Activated B cell treated with CpG ODN at 0.5 μM for 24 hours (primary cell): ENCODE measurements around the gene SORBS1. TPM values are rescaled to one million over a fixed set of nuclear protein-coding genes. Genes with fewer than 3 reads are reported as not detected.

Experiments
- ATAC-seq: fragments of 200-7000 bp; cut with Tn5 transposase; one replicate; pipeline ENCODE4 v1.10.0; 2021; ENCODE audit warnings: low read depth, mild to moderate bottlenecking, moderate library complexity
- CTCF ChIA-PET: fragments of 350-600 bp; sonication (Branson Sonifier 250); formaldehyde crosslinking; loops from one replicate; lab custom pipeline; 2021; ENCODE audit warnings: antibody characterized with exemption; lab: Charles Lee
- POLR2A ChIA-PET: fragments of 350-600 bp; sonication (Branson Sonifier 250); formaldehyde crosslinking; loops from one replicate; lab custom pipeline; 2021; ENCODE audit warnings: antibody characterized with exemption; lab: Charles Lee
- DNase-seq: peaks from one replicate; pipeline ENCODE4 v3.0.0; 2022
- H3K27ac Mint-ChIP-seq: one replicate; pipeline ENCODE4 v1.8.0; 2020; ENCODE audit warnings: mixed read lengths
- H3K27me3 Mint-ChIP-seq: one replicate; pipeline ENCODE4 v1.8.0; 2021; ENCODE audit warnings: mixed read lengths
- H3K36me3 Mint-ChIP-seq: one replicate; pipeline ENCODE4 v1.8.0; 2021; ENCODE audit warnings: low read depth, mixed read lengths
- H3K4me1 Mint-ChIP-seq: one replicate; pipeline ENCODE4 v1.8.0; 2021; ENCODE audit warnings: mixed read lengths
- H3K4me3 Mint-ChIP-seq: one replicate; pipeline ENCODE4 v1.8.0; 2020; ENCODE audit warnings: mild to moderate bottlenecking, mixed read lengths
- H3K9me3 Mint-ChIP-seq: one replicate; pipeline ENCODE4 v1.8.0; 2020; ENCODE audit warnings: mixed read lengths
- intact Hi-C: fragments of 100-400 bp; cut with micrococcal nuclease; formaldehyde crosslinking; loops from one replicate; pipeline ENCODE4 v1.15.1; 2024
- total RNA-seq: library from RNA; stranded (reverse); gene quantifications from 2 replicates; pipeline ENCODE4 v1.2.3, GENCODE V29; 2022
- TF ChIP-seq, protein P1 (sequence below): fragments of 200-600 bp; IDR thresholded peaks from one replicate; pipeline ENCODE4 v1.8.0; 2022; ENCODE audit warnings: antibody characterized with exemption, mild to moderate bottlenecking

SORBS1 gene
- total RNA-seq, 1 donor from 2014 or later = 0.42 TPM

- Mint-ChIP-seq H3K4me3 (no peak overlapping the region), H3K4me1 (peaks cover 75% of the 10 kb centered on the region), H3K9me3 (no peaks in the 10 kb centered on the region), H3K36me3 (peaks cover 10% of the 10 kb centered on the region), H3K27ac (peak overlapping the region; percentile 47), H3K27me3 (no peaks in the 10 kb centered on the region)
- ATAC-seq (no peak), DNase-seq (no peak)
- TF ChIP-seq, protein P1, sequence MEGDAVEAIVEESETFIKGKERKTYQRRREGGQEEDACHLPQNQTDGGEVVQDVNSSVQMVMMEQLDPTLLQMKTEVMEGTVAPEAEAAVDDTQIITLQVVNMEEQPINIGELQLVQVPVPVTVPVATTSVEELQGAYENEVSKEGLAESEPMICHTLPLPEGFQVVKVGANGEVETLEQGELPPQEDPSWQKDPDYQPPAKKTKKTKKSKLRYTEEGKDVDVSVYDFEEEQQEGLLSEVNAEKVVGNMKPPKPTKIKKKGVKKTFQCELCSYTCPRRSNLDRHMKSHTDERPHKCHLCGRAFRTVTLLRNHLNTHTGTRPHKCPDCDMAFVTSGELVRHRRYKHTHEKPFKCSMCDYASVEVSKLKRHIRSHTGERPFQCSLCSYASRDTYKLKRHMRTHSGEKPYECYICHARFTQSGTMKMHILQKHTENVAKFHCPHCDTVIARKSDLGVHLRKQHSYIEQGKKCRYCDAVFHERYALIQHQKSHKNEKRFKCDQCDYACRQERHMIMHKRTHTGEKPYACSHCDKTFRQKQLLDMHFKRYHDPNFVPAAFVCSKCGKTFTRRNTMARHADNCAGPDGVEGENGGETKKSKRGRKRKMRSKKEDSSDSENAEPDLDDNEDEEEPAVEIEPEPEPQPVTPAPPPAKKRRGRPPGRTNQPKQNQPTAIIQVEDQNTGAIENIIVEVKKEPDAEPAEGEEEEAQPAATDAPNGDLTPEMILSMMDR = no peak
- intact Hi-C loops = no loop called here
- POLR2A ChIA-PET = no interaction called here
- CTCF ChIA-PET = interaction anchor here (2.0 kb wide), 1 partner anchor 78 kb away, joined by 5 read pairs; no protein-coding TSS in a partner anchor
Measured at GRCh38 chr10:95284807-95285206, 276.4 kb downstream of the SORBS1 start.

DNA sequence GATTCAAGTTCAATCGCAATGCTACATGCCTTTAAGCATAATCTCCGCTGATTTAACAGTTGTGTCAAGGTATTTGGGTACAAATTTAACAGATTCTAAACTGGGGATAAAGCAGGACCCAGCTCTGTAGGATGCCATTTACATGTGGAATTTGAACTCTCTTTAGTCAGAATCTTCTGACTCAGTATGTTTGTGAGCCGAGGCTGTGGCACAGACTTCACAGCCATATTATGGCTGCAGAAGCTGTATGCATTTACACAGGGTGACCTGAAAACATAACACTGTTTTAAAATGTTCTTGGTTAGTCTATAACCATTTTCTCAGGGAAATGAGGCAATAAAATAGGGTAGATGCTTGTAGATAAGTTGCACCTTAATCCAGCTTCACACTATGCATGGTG, 279.1 kb downstream of the SORBS1 start:
- H3K27ac Mint-ChIP-seq = no peak overlapping the region
- POLR2A ChIA-PET = interaction anchor here (0.5 kb wide), 1 partner anchor 13 kb away, joined by 5 read pairs; no protein-coding TSS in a partner anchor
- H3K4me1 Mint-ChIP-seq = peaks cover 77% of the 10 kb centered on the region
- no peak overlapping the region for H3K4me3 Mint-ChIP-seq
- intact Hi-C loops = no loop called here
- DNase-seq (no peak), ATAC-seq (no peak)
- TF ChIP-seq, protein P1 = no peak
- H3K36me3 Mint-ChIP-seq = peaks cover 14% of the 10 kb centered on the region
- CTCF ChIA-PET = no interaction called here
- no peaks in the 10 kb centered on the region for H3K27me3 Mint-ChIP-seq
- no peaks in the 10 kb centered on the region for H3K9me3 Mint-ChIP-seq

DNA sequence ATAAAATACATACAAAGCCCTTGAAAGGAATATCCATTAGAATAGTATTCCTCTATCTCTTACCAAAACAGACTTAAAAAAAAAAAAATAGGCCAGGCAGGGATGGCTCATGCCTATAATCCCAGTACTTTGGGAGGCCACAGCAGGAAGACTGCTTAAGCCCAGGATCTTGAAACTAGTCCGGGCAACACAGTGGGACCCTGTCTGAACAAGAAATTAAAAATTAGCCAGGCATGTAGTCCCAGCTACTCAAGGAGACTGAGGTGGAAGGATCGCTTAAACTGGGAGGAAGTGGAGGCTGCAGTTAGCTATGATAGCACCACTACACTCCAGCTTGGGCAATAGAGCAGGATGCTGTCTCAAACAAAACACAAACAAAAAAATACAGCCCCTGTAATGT, 280.0 kb downstream of the SORBS1 start:
- ATAC-seq (no peak), DNase-seq (no peak)
- POLR2A ChIA-PET = no interaction called here
- intact Hi-C loops = no loop called here
- Mint-ChIP-seq H3K27ac (no peak overlapping the region), H3K4me3 (no peak overlapping the region), H3K27me3 (no peaks in the 10 kb centered on the region), H3K4me1 (peaks cover 77% of the 10 kb centered on the region), H3K36me3 (peaks cover 14% of the 10 kb centered on the region), H3K9me3 (no peaks in the 10 kb centered on the region)
- TF ChIP-seq, protein P1 = no peak
- CTCF ChIA-PET = interaction anchor here (1.2 kb wide), 1 partner anchor 81 kb away, joined by 4 read pairs; no protein-coding TSS in a partner anchor

GRCh38 chr10:95280637-95281036, 280.5 kb downstream of the SORBS1 start:
- TF ChIP-seq, protein P1 = no peak
- DNase-seq = no peak
- intact Hi-C loops = no loop called here
- peaks cover 14% of the 10 kb centered on the region for H3K36me3 Mint-ChIP-seq
- H3K9me3 Mint-ChIP-seq = no peaks in the 10 kb centered on the region
- ChIA-PET CTCF (interaction anchor here (1.2 kb wide), 1 partner anchor 82 kb away, joined by 4 read pairs; no protein-coding TSS in a partner anchor), POLR2A (interaction anchor here (2.8 kb wide), 1 partner anchor 13 kb away, joined by 8 read pairs; no protein-coding TSS in a partner anchor)
- no peaks in the 10 kb centered on the region for H3K27me3 Mint-ChIP-seq
- H3K27ac Mint-ChIP-seq = no peak overlapping the region
- H3K4me3 Mint-ChIP-seq = no peak overlapping the region
- H3K4me1 Mint-ChIP-seq = peaks cover 78% of the 10 kb centered on the region
- no peak for ATAC-seq

GRCh38 chr10:95279042-95279820, 281.9 kb downstream of the SORBS1 start:
- Mint-ChIP-seq H3K4me1 (peaks cover 72% of the 10 kb centered on the region), H3K4me3 (no peak overlapping the region), H3K9me3 (no peaks in the 10 kb centered on the region), H3K27me3 (no peaks in the 10 kb centered on the region), H3K27ac (no peak overlapping the region), H3K36me3 (peaks cover 18% of the 10 kb centered on the region)
- ChIA-PET CTCF (interaction anchor here (2.8 kb wide), 1 partner anchor 82 kb away, joined by 17 read pairs; no protein-coding TSS in a partner anchor), POLR2A (interaction anchor here (0.9 to 2.8 kb wide), 4 partner anchors 10 to 16 kb away, joined by 3 to 9 read pairs (median 6); partner anchors contain the start of gene PDLIM1)
- DNase-seq (no peak), ATAC-seq (no peak)
- intact Hi-C loops = no loop called here
- TF ChIP-seq, protein P1 = no peak
